HEK293 (cell line): ENCODE data around the gene UCP2.

Experiments
- CTCF ChIA-PET: fragments of 350-600 bp; formaldehyde crosslinking; extraction: SDS; loops from one replicate; lab custom pipeline; 2021; ENCODE audit warnings: antibody characterized with exemption; lab: Yijun Ruan, JAX
- POLR2A ChIA-PET: fragments of 300-600 bp; formaldehyde crosslinking; extraction: SDS; loops from one replicate; lab custom pipeline; 2020; ENCODE audit warnings: antibody characterized with exemption, inconsistent platforms; lab: Yijun Ruan, JAX
- H3K27ac ChIP-seq: fragments of 200-500 bp; sonication (Bioruptor generic); 2 replicates; pipeline ENCODE4 v1.5.1; 2014; ENCODE audit warnings: low read depth, low read length, control low read depth, inconsistent platforms; ENCODE audit errors: extremely low read depth
- H3K36me3 ChIP-seq, 2 experiments: fragments of 200-500 bp in 1 of 2; sonication (Bioruptor generic) in 1 of 2; 1 replicate in 1 of 2; 2 replicates in 1 of 2; pipeline ENCODE4 v1.5.1; 2014 to 2017; ENCODE audit warnings: inconsistent platforms in 2 of 2, low read length in 2 of 2; ENCODE audit not compliant: control insufficient read depth in 2 of 2, insufficient read depth in 1 of 2
- H3K4me1 ChIP-seq: fragments of 200-500 bp; sonication (Bioruptor generic); 2 replicates; pipeline ENCODE4 v1.5.1; 2014; ENCODE audit warnings: mild to moderate bottlenecking, low read length, inconsistent platforms; ENCODE audit not compliant: control insufficient read depth, insufficient read depth
- H3K4me3 ChIP-seq: 2 replicates; pipeline ENCODE4 v1.5.1; 2011; ENCODE audit warnings: low read depth, mild to moderate bottlenecking, control low read depth, low read length, moderate library complexity
- H3K9me3 ChIP-seq: fragments of 200-500 bp; sonication (Bioruptor generic); 2 replicates; pipeline ENCODE4 v1.5.1; 2014; ENCODE audit warnings: low read depth, low read length, inconsistent platforms; ENCODE audit not compliant: control insufficient read depth, insufficient read depth
- GLI4 ChIP-seq: fragments of 450-650 bp; formaldehyde crosslinking; IDR thresholded peaks from 2 replicates; pipeline ENCODE4 v1.5.1; 2016; ENCODE audit warnings: missing biosample characterization, missing genetic modification characterization
- KLF1 ChIP-seq: fragments of 450-650 bp; formaldehyde crosslinking; IDR thresholded peaks from 2 replicates; pipeline ENCODE4 v1.5.1; 2016; ENCODE audit warnings: missing biosample characterization, missing genetic modification characterization
- RBAK ChIP-seq: fragments of 450-650 bp; formaldehyde crosslinking; IDR thresholded peaks from 2 replicates; pipeline ENCODE4 v1.5.1; 2016; ENCODE audit warnings: missing biosample characterization, missing genetic modification characterization
- SCRT2 ChIP-seq: fragments of 450-650 bp; formaldehyde crosslinking; IDR thresholded peaks from 2 replicates; pipeline ENCODE4 v1.5.1; 2016; ENCODE audit warnings: missing biosample characterization, missing genetic modification characterization
- ZFP41 ChIP-seq: fragments of 450-650 bp; formaldehyde crosslinking; IDR thresholded peaks from 2 replicates; pipeline ENCODE4 v1.5.1; 2016; ENCODE audit warnings: missing biosample characterization, missing genetic modification characterization, borderline replicate concordance
- ZNF155 ChIP-seq: fragments of 450-650 bp; formaldehyde crosslinking; IDR thresholded peaks from 2 replicates; pipeline ENCODE4 v1.5.1; 2016; ENCODE audit warnings: missing biosample characterization, missing genetic modification characterization
- ZNF169 ChIP-seq: fragments of 450-650 bp; formaldehyde crosslinking; IDR thresholded peaks from 2 replicates; pipeline ENCODE4 v1.5.1; 2016; ENCODE audit warnings: missing biosample characterization, missing genetic modification characterization
- ZNF184 ChIP-seq: fragments of 450-650 bp; IDR thresholded peaks from 2 replicates; pipeline ENCODE4 v1.5.1; 2018; ENCODE audit warnings: missing biosample characterization, mild to moderate bottlenecking, missing genetic modification characterization
- ZNF19 ChIP-seq: fragments of 450-650 bp; formaldehyde crosslinking; IDR thresholded peaks from 2 replicates; pipeline ENCODE4; 2016; ENCODE audit warnings: missing biosample characterization, missing genetic modification characterization, low read depth
- ZNF221 ChIP-seq: fragments of 450-650 bp; formaldehyde crosslinking; IDR thresholded peaks from 2 replicates; pipeline ENCODE4 v1.5.1; 2017; ENCODE audit warnings: missing biosample characterization, missing genetic modification characterization, borderline replicate concordance
- ZNF223 ChIP-seq: fragments of 450-650 bp; formaldehyde crosslinking; IDR thresholded peaks from 2 replicates; pipeline ENCODE4 v1.5.1; 2016; ENCODE audit warnings: missing biosample characterization, missing genetic modification characterization
- ZNF354C ChIP-seq: fragments of 450-650 bp; formaldehyde crosslinking; IDR thresholded peaks from 2 replicates; pipeline ENCODE4 v1.5.1; 2016; ENCODE audit warnings: missing biosample characterization, missing genetic modification characterization, low read depth, borderline replicate concordance
- ZNF423 ChIP-seq: fragments of 450-650 bp; formaldehyde crosslinking; IDR thresholded peaks from 2 replicates; pipeline ENCODE4 v1.5.1; 2016; ENCODE audit warnings: missing biosample characterization, missing genetic modification characterization
- ZNF558 ChIP-seq: fragments of 450-650 bp; formaldehyde crosslinking; IDR thresholded peaks from 2 replicates; pipeline ENCODE4 v1.5.1; 2016; ENCODE audit warnings: missing biosample characterization, missing genetic modification characterization
- ZNF610 ChIP-seq: fragments of 450-650 bp; formaldehyde crosslinking; IDR thresholded peaks from 2 replicates; pipeline ENCODE4 v1.5.1; 2016; ENCODE audit warnings: missing biosample characterization, missing genetic modification characterization, borderline replicate concordance
- ZNF621 ChIP-seq: fragments of 450-650 bp; formaldehyde crosslinking; IDR thresholded peaks from 2 replicates; pipeline ENCODE4 v1.5.1; 2017; ENCODE audit warnings: missing biosample characterization, missing genetic modification characterization
- TF ChIP-seq, protein P1 (sequence below): fragments of 450-650 bp; formaldehyde crosslinking; IDR thresholded peaks from 2 replicates; pipeline ENCODE4 v1.5.1; 2017; ENCODE audit warnings: missing biosample characterization, missing genetic modification characterization
- TF ChIP-seq, protein P2 (sequence below): sonication (generic); formaldehyde crosslinking; IDR thresholded peaks from 2 replicates; pipeline ENCODE4 v1.8.1; 2022; ENCODE audit warnings: mild to moderate bottlenecking, moderate library complexity, missing genetic modification reagents
- TF ChIP-seq, protein P3 (sequence below): fragments of 450-650 bp; formaldehyde crosslinking; IDR thresholded peaks from 2 replicates; pipeline ENCODE4 v1.5.1; 2016; ENCODE audit warnings: missing biosample characterization, missing genetic modification characterization
- TF ChIP-seq, protein P4 (sequence below): fragments of 450-650 bp; formaldehyde crosslinking; IDR thresholded peaks from 2 replicates; pipeline ENCODE4 v1.5.1; 2017; ENCODE audit warnings: missing biosample characterization, missing genetic modification characterization

Gene UCP2

DNA sequence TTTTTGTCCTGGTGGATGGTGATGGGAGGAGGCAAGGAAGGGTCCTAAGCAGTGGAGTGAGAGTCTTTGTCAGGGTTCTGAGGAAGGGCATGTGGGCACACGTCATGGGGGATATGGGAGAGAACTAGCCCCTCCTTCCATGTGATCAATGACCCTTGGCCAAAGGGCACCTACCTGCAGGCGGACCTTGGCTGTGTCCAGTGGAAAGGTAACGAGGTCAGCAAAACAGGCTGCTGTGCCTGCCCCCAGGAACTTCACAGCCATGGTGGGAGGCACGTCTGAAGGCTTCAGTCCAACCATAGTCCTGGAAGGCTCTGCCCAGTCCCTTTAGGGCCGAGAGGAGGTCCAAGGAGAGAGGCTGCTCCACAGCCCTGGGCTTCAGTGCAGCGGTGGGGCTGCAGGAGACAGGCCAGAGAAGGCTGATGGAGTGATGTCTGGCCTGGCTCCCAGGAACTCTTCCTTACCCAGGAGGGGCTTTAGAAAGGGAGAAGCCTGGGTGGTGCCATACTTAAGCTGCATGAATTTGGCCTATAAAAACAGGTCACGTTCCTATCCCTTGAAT, 24.2 kb upstream of the UCP2 start:
- Histone ChIP-seq H3K4me3 (no peak overlapping the region), H3K27ac (no peak overlapping the region), H3K36me3 (peaks cover 0 to 13% of the 10 kb centered on the region in 2 experiments; a peak in 1 of 3 replicates), H3K9me3 (no peaks in the 10 kb centered on the region), H3K4me1 (no peaks in the 10 kb centered on the region)
- CTCF ChIA-PET: interaction anchor here (0.7 kb wide), 1 partner anchor 21 kb away, joined by 3 read pairs; no protein-coding TSS in a partner anchor
- POLR2A ChIA-PET: no interaction called here
- TF ChIP-seq ZNF221 (tag by site-specific recombination) (no peak), GLI4 (no peak), SCRT2 (tag by site-specific recombination) (no peak), ZNF223 (no peak), ZNF558 (tag by site-specific recombination) (no peak), ZFP41 (tag by site-specific recombination) (no peak), ZNF184 (no peak), KLF1 (tag by site-specific recombination) (no peak), RBAK (tag by site-specific recombination) (no peak), ZNF354C (tag by site-specific recombination) (no peak), ZNF19 (tag by site-specific recombination) (no peak)
- TF ChIP-seq, protein P1, sequence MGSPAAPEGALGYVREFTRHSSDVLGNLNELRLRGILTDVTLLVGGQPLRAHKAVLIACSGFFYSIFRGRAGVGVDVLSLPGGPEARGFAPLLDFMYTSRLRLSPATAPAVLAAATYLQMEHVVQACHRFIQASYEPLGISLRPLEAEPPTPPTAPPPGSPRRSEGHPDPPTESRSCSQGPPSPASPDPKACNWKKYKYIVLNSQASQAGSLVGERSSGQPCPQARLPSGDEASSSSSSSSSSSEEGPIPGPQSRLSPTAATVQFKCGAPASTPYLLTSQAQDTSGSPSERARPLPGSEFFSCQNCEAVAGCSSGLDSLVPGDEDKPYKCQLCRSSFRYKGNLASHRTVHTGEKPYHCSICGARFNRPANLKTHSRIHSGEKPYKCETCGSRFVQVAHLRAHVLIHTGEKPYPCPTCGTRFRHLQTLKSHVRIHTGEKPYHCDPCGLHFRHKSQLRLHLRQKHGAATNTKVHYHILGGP: no peak
- TF ChIP-seq, protein P2, sequence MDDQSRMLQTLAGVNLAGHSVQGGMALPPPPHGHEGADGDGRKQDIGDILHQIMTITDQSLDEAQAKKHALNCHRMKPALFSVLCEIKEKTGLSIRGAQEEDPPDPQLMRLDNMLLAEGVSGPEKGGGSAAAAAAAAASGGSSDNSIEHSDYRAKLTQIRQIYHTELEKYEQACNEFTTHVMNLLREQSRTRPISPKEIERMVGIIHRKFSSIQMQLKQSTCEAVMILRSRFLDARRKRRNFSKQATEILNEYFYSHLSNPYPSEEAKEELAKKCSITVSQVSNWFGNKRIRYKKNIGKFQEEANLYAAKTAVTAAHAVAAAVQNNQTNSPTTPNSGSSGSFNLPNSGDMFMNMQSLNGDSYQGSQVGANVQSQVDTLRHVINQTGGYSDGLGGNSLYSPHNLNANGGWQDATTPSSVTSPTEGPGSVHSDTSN (CRISPR knock-in tag): no peak

DNA sequence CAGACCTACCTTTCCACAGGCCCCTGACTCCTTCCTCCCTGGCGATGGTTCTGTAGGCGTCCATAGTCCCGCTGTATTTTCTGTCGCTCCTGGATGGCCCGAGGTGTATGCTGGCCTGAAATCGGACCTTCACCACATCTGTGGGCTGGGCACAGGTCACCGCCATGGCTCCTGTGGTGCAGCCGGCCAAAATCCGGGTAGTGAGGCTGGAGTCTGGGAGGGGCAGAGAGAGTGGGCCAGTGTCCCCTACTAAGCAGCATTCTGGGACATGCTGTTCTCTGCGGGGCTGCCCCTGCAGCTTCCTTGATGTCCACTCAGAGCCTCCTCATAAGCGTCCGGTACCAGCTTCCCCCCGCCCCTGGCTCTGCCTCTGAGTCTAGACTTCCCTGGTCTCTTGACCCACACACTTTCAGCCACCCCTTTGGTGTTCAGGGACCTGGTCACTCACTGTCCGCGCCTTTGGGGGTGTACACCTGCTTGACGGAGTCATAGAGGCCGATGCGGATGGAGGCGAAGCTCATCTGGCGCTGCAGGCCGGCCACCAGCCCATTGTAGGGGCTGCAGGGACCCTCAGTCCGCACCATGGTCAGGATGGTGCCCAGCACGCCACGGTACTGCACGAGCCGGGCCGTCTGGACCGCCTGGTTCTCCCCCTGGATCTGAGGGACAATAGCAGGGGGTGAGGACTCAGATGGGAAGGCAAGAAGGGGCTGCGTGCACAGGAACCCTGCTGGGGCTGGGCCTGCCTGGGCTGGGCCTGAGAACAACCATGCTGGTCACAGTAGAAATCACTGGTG, 23.3 kb upstream of the UCP2 start:
- ChIA-PET CTCF (no interaction called here), POLR2A (no interaction called here)
- H3K27ac ChIP-seq: no peak overlapping the region
- no peak overlapping the region for H3K4me3 ChIP-seq
- TF ChIP-seq ZNF423 (tag by site-specific recombination): no peak
- no peak for TF ChIP-seq ZNF155 (tag by site-specific recombination)
- no peak for TF ChIP-seq ZNF169 (tag by site-specific recombination)
- TF ChIP-seq, protein P3, sequence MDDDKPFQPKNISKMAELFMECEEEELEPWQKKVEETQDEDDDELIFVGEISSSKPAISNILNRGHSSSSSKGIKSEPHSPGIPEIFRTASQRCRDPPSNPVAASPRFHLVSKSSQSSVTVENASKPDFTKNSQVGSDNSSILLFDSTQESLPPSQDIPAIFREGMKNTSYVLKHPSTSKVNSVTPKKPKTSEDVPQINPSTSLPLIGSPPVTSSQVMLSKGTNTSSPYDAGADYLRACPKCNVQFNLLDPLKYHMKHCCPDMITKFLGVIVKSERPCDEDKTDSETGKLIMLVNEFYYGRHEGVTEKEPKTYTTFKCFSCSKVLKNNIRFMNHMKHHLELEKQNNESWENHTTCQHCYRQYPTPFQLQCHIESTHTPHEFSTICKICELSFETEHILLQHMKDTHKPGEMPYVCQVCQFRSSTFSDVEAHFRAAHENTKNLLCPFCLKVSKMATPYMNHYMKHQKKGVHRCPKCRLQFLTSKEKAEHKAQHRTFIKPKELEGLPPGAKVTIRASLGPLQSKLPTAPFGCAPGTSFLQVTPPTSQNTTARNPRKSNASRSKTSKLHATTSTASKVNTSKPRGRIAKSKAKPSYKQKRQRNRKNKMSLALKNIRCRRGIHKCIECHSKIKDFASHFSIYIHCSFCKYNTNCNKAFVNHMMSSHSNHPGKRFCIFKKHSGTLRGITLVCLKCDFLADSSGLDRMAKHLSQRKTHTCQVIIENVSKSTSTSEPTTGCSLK (tag by site-specific recombination): no peak
- TF ChIP-seq, protein P4, sequence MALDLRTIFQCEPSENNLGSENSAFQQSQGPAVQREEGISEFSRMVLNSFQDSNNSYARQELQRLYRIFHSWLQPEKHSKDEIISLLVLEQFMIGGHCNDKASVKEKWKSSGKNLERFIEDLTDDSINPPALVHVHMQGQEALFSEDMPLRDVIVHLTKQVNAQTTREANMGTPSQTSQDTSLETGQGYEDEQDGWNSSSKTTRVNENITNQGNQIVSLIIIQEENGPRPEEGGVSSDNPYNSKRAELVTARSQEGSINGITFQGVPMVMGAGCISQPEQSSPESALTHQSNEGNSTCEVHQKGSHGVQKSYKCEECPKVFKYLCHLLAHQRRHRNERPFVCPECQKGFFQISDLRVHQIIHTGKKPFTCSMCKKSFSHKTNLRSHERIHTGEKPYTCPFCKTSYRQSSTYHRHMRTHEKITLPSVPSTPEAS (tag by site-specific recombination): no peak
- no peak for TF ChIP-seq ZNF610 (tag by site-specific recombination)
- no peak for TF ChIP-seq ZNF621
- H3K36me3 ChIP-seq: peaks cover 0 to 13% of the 10 kb centered on the region in 2 experiments; a peak in 1 of 3 replicates
- H3K4me1 ChIP-seq: no peaks in the 10 kb centered on the region
- no peaks in the 10 kb centered on the region for H3K9me3 ChIP-seq
